Measurements from ENCODE around the gene APC2. TPM values are rescaled to one million over a fixed set of nuclear protein-coding genes. Genes with fewer than 3 reads are reported as not detected.

Gene APC2
- total RNA-seq, 2 donors from 2014 or later = 0.38 to 0.57 TPM

DNA sequence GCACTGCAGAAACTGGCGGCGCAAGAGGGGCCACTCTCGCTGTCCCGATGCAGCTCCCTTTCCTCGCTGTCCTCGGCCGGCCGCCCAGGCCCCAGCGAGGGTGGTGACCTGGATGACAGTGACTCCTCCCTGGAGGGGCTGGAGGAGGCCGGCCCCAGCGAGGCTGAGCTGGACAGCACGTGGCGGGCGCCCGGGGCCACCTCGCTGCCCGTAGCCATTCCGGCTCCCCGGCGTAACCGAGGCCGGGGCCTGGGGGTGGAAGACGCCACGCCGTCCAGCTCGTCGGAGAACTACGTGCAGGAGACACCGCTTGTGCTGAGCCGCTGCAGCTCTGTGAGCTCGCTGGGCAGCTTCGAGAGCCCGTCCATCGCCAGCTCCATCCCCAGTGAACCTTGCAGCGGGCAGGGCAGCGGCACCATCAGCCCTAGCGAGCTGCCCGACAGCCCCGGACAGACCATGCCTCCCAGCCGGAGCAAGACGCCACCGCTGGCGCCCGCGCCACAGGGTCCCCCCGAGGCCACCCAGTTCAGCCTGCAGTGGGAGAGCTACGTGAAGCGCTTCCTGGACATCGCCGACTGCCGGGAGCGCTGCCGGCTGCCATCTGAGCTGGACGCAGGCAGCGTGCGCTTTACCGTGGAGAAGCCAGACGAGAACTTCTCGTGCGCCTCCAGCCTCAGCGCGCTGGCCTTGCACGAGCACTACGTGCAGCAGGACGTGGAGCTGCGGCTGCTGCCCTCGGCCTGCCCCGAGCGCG lies 16.7 kb downstream of the APC2 start:
- 15 to 17% methylated on average over 31 to 70 of the region's 70 CpGs for WGBS, 2 experiments (ENCODE audit: insufficient coverage in 1 of 2, insufficient read length in 1 of 2)
- H3K9me3 Mint-ChIP-seq = no peaks in the 10 kb centered on the region
- peaks cover 84% of the 10 kb centered on the region for H3K27me3 ChIP-seq (ENCODE audit: control insufficient read depth, insufficient read depth, low read length, poor library complexity, severe bottlenecking)
- H3K36me3 ChIP-seq (ENCODE audit: control insufficient read depth, insufficient read depth, low read length) = no peaks in the 10 kb centered on the region
- H3K36me3 Mint-ChIP-seq (ENCODE audit: low read depth) = no peaks in the 10 kb centered on the region
- H3K9ac ChIP-seq (ENCODE audit: extremely low read depth, low read length, poor library complexity, severe bottlenecking) = no peak overlapping the region
- H3K4me1 Mint-ChIP-seq = no peaks in the 10 kb centered on the region
- H3K27ac ChIP-seq (ENCODE audit: low read depth, low read length) = no peak overlapping the region
- no peak overlapping the region for H3K27ac Mint-ChIP-seq
- H3K4me1 ChIP-seq (ENCODE audit: control insufficient read depth, insufficient read depth, low read length) = peaks cover 12% of the 10 kb centered on the region
- no peak for DNase-seq
- no peak for TF ChIP-seq CTCF (conservative IDR thresholded peaks at IDR 0.05)
- H3K4me3 Mint-ChIP-seq = no peak overlapping the region
- no peaks in the 10 kb centered on the region for H3K9me3 ChIP-seq (ENCODE audit: control insufficient read depth, low read length)
- no peak overlapping the region for H3K4me3 ChIP-seq (ENCODE audit: low read length)
- peaks cover 62% of the 10 kb centered on the region for H3K27me3 Mint-ChIP-seq (ENCODE audit: insufficient read depth)

DNA sequence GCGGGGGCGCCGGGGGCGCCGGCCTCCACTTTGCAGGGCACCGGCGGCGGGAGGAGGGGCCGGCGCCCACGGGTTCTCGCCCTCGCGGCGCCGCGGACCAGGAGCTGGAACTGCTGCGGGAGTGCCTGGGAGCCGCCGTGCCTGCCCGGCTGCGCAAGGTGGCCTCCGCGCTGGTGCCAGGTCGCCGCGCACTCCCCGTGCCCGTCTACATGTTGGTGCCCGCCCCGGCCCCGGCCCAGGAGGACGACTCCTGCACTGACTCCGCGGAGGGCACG lies 17.2 kb downstream of the APC2 start:
- Mint-ChIP-seq H3K36me3 (ENCODE audit: low read depth) (no peaks in the 10 kb centered on the region), H3K4me1 (no peaks in the 10 kb centered on the region), H3K27me3 (ENCODE audit: insufficient read depth) (peaks cover 67% of the 10 kb centered on the region), H3K9me3 (no peaks in the 10 kb centered on the region), H3K4me3 (no peak overlapping the region), H3K27ac (no peak overlapping the region)
- WGBS, 2 experiments (ENCODE audit: insufficient coverage in 1 of 2, insufficient read length in 1 of 2) = 5 to 10% methylated on average over 4 to 36 of the region's 36 CpGs
- Histone ChIP-seq H3K36me3 (ENCODE audit: control insufficient read depth, insufficient read depth, low read length) (no peaks in the 10 kb centered on the region), H3K27ac (ENCODE audit: low read depth, low read length) (no peak overlapping the region), H3K9me3 (ENCODE audit: control insufficient read depth, low read length) (no peaks in the 10 kb centered on the region), H3K4me1 (ENCODE audit: control insufficient read depth, insufficient read depth, low read length) (peaks cover 12% of the 10 kb centered on the region), H3K9ac (ENCODE audit: extremely low read depth, low read length, poor library complexity, severe bottlenecking) (no peak overlapping the region), H3K27me3 (ENCODE audit: control insufficient read depth, insufficient read depth, low read length, poor library complexity, severe bottlenecking) (peaks cover 89% of the 10 kb centered on the region), H3K4me3 (ENCODE audit: low read length) (no peak overlapping the region)
- TF ChIP-seq CTCF (conservative IDR thresholded peaks at IDR 0.05) = no peak
- no peak for DNase-seq

DNA sequence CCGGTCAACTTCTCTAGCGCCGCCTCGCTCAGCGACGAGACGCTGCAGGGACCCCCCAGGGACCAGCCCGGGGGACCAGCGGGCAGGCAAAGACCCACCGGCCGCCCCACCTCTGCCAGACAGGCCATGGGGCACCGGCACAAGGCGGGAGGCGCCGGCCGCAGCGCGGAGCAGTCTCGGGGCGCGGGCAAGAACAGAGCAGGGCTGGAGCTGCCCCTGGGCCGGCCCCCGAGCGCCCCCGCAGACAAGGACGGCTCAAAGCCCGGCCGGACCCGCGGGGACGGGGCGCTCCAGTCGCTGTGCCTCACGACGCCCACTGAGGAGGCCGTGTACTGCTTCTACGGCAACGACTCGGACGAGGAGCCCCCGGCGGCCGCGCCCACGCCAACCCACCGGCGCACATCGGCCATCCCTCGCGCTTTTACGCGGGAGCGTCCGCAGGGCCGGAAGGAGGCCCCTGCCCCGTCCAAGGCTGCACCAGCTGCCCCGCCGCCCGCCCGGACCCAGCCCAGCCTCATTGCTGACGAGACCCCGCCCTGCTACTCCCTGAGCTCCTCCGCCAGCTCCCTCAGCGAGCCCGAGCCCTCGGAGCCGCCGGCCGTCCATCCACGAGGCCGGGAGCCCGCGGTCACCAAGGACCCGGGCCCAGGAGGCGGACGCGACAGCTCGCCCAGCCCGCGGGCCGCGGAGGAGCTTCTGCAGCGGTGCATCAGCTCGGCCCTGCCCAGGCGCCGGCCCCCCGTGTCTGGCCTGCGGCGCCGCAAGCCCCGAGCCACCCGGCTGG lies 17.8 kb downstream of the APC2 start:
- no peak overlapping the region for H3K27ac Mint-ChIP-seq
- no peaks in the 10 kb centered on the region for H3K9me3 Mint-ChIP-seq
- 7 to 12% methylated on average over 46 to 92 of the region's 92 CpGs for WGBS, 2 experiments (ENCODE audit: insufficient coverage in 1 of 2, insufficient read length in 1 of 2)
- H3K27me3 Mint-ChIP-seq (ENCODE audit: insufficient read depth) = peaks cover 72% of the 10 kb centered on the region
- Histone ChIP-seq H3K9ac (ENCODE audit: extremely low read depth, low read length, poor library complexity, severe bottlenecking) (no peak overlapping the region), H3K9me3 (ENCODE audit: control insufficient read depth, low read length) (no peaks in the 10 kb centered on the region), H3K4me3 (ENCODE audit: low read length) (no peak overlapping the region), H3K36me3 (ENCODE audit: control insufficient read depth, insufficient read depth, low read length) (no peaks in the 10 kb centered on the region), H3K27me3 (ENCODE audit: control insufficient read depth, insufficient read depth, low read length, poor library complexity, severe bottlenecking) (peaks cover 95% of the 10 kb centered on the region), H3K4me1 (ENCODE audit: control insufficient read depth, insufficient read depth, low read length) (peaks cover 12% of the 10 kb centered on the region), H3K27ac (ENCODE audit: low read depth, low read length) (no peak overlapping the region)
- peak; percentile 75 for DNase-seq
- no peak overlapping the region for H3K4me3 Mint-ChIP-seq
- no peaks in the 10 kb centered on the region for H3K4me1 Mint-ChIP-seq
- H3K36me3 Mint-ChIP-seq (ENCODE audit: low read depth) = no peaks in the 10 kb centered on the region
- TF ChIP-seq CTCF (conservative IDR thresholded peaks at IDR 0.05) = no peak

Measured in endodermal cell (in vitro differentiated cells).